PFSK-1 (cell line): ENCODE measurements around the gene DMBT1.

Experiments used
- FOXP2 ChIP-seq: optimal IDR thresholded peaks from 2 replicates; pipeline ENCODE3; 2011; ENCODE audit warnings: borderline replicate concordance, control low read depth, inconsistent platforms; ENCODE audit not compliant: insufficient read depth; ENCODE audit errors: extremely low read length, extremely low read depth
- POLR2AphosphoS5 ChIP-seq: IDR thresholded peaks from 2 replicates; pipeline ENCODE4 v1.6.1; 2012; ENCODE audit warnings: low read depth, mild to moderate bottlenecking, control low read depth, low read length, moderate library complexity
- REST ChIP-seq, 2 experiments: IDR thresholded peaks; 2 replicates each; pipeline versions ENCODE4 v1.6.1 to v1.8.0; 2011 to 2012; ENCODE audit warnings: low read depth in 2 of 2, low read length in 2 of 2, control low read depth in 1 of 2, inconsistent platforms in 1 of 2, mild to moderate bottlenecking in 1 of 2, moderate library complexity in 1 of 2; ENCODE audit not compliant: insufficient read depth in 1 of 2
- SIN3A ChIP-seq: IDR thresholded peaks from 2 replicates; pipeline ENCODE4 v1.6.1; 2012; ENCODE audit warnings: mild to moderate bottlenecking, low read length, moderate library complexity, borderline replicate concordance; ENCODE audit not compliant: insufficient read depth
- TAF1 ChIP-seq: IDR thresholded peaks from 2 replicates; pipeline ENCODE4 v1.6.1; 2012; ENCODE audit warnings: low read length, control low read depth, borderline replicate concordance; ENCODE audit not compliant: insufficient read depth

The DMBT1 gene

GRCh38 chr10:122655524-122656307 is 95.2 kb downstream of the DMBT1 start:
- TF ChIP-seq POLR2AphosphoS5, result no peak
- TF ChIP-seq FOXP2, result no peak
- TF ChIP-seq TAF1, result no peak
- TF ChIP-seq SIN3A, result no peak
- no peak for TF ChIP-seq REST (IDR thresholded peaks at IDR 0.05; ENCODE audit: insufficient read depth in 1 of 2, low read depth in 2 of 2, low read length in 2 of 2)

- TF ChIP-seq POLR2AphosphoS5 (no peak), REST (IDR thresholded peaks at IDR 0.05; ENCODE audit: insufficient read depth in 1 of 2, low read depth in 2 of 2, low read length in 2 of 2) (no peak), SIN3A (no peak), FOXP2 (no peak), TAF1 (no peak)
Observed at GRCh38 chr10:122656308-122656705, 95.8 kb downstream of the DMBT1 start.

GRCh38 chr10:122656741-122657140 is 96.2 kb downstream of the DMBT1 start:
- TF ChIP-seq REST (IDR thresholded peaks at IDR 0.05; ENCODE audit: insufficient read depth in 1 of 2, low read depth in 2 of 2, low read length in 2 of 2) (no peak), POLR2AphosphoS5 (no peak), SIN3A (no peak), FOXP2 (no peak), TAF1 (no peak)

- no peak for TF ChIP-seq TAF1
- no peak for TF ChIP-seq REST (IDR thresholded peaks at IDR 0.05; ENCODE audit: insufficient read depth in 1 of 2, low read depth in 2 of 2, low read length in 2 of 2)
- TF ChIP-seq POLR2AphosphoS5, result no peak
Observed at GRCh38 chr10:122657255-122657654, 96.7 kb downstream of the DMBT1 start.

- no peak for TF ChIP-seq POLR2AphosphoS5
Observed at GRCh38 chr10:122657729-122658128, 97.2 kb downstream of the DMBT1 start.
